HG03469 (cell line): ENCODE measurements around the gene CERCAM.
"Not testable (repeated sequence)": the region's sequence is repeated elsewhere in the genome, so short reads cannot be mapped to it uniquely, and the experiment has no call there.

Experiments
- ATAC-seq: cut with Tn5 transposase; IDR thresholded peaks from one replicate; pipeline ENCODE4 v1.9.1; 2021; ENCODE audit warnings: mild to moderate bottlenecking, moderate library complexity, moderate number of reproducible peaks; ENCODE audit not compliant: unreplicated experiment

The CERCAM gene

GRCh38 chr9:128392302-128393144 is 28.1 kb upstream of the CERCAM start:
- ATAC-seq, result no peak

GRCh38 chr9:128393145-128393775 is 27.4 kb upstream of the CERCAM start:
- no peak for ATAC-seq

GRCh38 chr9:128393970-128394369 is 26.7 kb upstream of the CERCAM start:
- ATAC-seq, result no peak

GRCh38 chr9:128394379-128395168 is 26.1 kb upstream of the CERCAM start:
- no peak for ATAC-seq

GRCh38 chr9:128396970-128397613 is 23.6 kb upstream of the CERCAM start:
- no peak for ATAC-seq

GRCh38 chr9:128397831-128398230 is 22.8 kb upstream of the CERCAM start:
- ATAC-seq, result no peak

- ATAC-seq, result no peak
Observed at GRCh38 chr9:128399861-128400260, 20.8 kb upstream of the CERCAM start.

GRCh38 chr9:128404560-128404959 is 16.1 kb upstream of the CERCAM start:
- ATAC-seq, result no peak

GRCh38 chr9:128405077-128405779 is 15.4 kb upstream of the CERCAM start:
- no peak for ATAC-seq

- ATAC-seq, result no peak
Observed at GRCh38 chr9:128405780-128406171, 14.9 kb upstream of the CERCAM start.

- ATAC-seq, result no peak
Observed at GRCh38 chr9:128406848-128407391, 13.7 kb upstream of the CERCAM start.

- no peak for ATAC-seq
Observed at GRCh38 chr9:128408963-128409431, 11.7 kb upstream of the CERCAM start.

- ATAC-seq, result no peak
Observed at GRCh38 chr9:128409450-128409849, 11.2 kb upstream of the CERCAM start.

GRCh38 chr9:128409978-128410377 is 10.7 kb upstream of the CERCAM start:
- no peak for ATAC-seq

- no peak for ATAC-seq
Observed at GRCh38 chr9:128411364-128412119, 9.1 kb upstream of the CERCAM start.

GRCh38 chr9:128412120-128412790 is 8.4 kb upstream of the CERCAM start:
- no peak for ATAC-seq

- ATAC-seq, result not testable (repeated sequence)
Observed at GRCh38 chr9:128413728-128414127, 6.9 kb upstream of the CERCAM start.

GRCh38 chr9:128414461-128414860 is 6.2 kb upstream of the CERCAM start:
- ATAC-seq, result no peak

GRCh38 chr9:128415281-128415680 is 5.4 kb upstream of the CERCAM start:
- no peak for ATAC-seq
